ENCODE measurements around the gene PLIN5. TPM values are rescaled to one million over a fixed set of nuclear protein-coding genes. Genes with fewer than 3 reads are reported as not detected.

Gene PLIN5
- total RNA-seq, 1 donor from 2014 or later: not detected

DNA sequence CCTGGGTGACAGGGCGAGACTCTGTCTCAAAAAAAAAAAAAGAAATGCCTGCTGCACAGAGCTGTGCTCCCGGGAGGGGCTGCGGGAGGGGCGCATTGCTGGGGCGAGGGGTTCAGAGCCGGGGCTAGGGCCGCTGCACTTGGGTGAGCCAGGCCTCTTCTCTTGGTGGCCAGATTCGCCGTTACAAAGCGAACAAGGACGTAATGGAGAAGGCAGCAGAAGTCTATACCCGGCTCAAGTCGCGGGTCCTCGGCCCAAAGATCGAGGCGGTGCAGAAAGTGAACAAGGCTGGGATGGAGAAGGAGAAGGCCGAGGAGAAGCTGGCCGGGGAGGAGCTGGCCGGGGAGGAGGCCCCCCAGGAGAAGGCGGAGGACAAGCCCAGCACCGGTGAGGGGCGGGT is 35.7 kb downstream of the PLIN5 start:
- H3K27me3 ChIP-seq (ENCODE audit: control insufficient read depth, insufficient read depth, low read length): no peaks in the 10 kb centered on the region
- TF ChIP-seq, protein P1, sequence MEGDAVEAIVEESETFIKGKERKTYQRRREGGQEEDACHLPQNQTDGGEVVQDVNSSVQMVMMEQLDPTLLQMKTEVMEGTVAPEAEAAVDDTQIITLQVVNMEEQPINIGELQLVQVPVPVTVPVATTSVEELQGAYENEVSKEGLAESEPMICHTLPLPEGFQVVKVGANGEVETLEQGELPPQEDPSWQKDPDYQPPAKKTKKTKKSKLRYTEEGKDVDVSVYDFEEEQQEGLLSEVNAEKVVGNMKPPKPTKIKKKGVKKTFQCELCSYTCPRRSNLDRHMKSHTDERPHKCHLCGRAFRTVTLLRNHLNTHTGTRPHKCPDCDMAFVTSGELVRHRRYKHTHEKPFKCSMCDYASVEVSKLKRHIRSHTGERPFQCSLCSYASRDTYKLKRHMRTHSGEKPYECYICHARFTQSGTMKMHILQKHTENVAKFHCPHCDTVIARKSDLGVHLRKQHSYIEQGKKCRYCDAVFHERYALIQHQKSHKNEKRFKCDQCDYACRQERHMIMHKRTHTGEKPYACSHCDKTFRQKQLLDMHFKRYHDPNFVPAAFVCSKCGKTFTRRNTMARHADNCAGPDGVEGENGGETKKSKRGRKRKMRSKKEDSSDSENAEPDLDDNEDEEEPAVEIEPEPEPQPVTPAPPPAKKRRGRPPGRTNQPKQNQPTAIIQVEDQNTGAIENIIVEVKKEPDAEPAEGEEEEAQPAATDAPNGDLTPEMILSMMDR (IDR thresholded peaks at IDR 0.05; ENCODE audit: insufficient read depth, low read length, poor library complexity, severe bottlenecking): no peak
- H3K36me3 ChIP-seq (ENCODE audit: control insufficient read depth, insufficient read depth, low read length): peaks cover 1% of the 10 kb centered on the region
- no peak for DNase-seq (ENCODE audit: low read depth)
- no peak overlapping the region for H3K4me3 ChIP-seq (ENCODE audit: low read depth, low read length)

DNA sequence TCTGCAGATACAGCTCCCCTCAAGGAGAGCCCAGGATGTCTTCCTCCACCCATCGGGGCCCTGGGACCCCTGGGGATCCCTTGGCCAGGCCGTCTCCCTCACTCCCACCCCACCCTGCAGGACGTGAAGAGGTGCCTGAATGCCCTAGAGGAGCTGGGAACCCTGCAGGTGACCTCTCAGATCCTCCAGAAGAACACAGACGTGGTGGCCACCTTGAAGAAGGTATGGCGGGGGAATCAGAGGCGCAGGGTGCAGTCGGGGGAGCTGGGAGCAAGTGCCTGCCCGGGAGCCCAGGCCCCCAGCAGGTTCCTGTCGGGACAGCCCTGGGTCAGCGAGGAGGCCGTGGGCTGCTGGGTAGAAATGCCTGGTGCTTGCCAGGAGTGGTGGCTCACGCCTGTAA is 36.3 kb downstream of the PLIN5 start:
- Histone ChIP-seq H3K4me3 (ENCODE audit: low read depth, low read length) (no peak overlapping the region), H3K36me3 (ENCODE audit: control insufficient read depth, insufficient read depth, low read length) (peaks cover 1% of the 10 kb centered on the region), H3K27me3 (ENCODE audit: control insufficient read depth, insufficient read depth, low read length) (no peaks in the 10 kb centered on the region)
- no peak for DNase-seq (ENCODE audit: low read depth)
- TF ChIP-seq, protein P1 (IDR thresholded peaks at IDR 0.05; ENCODE audit: insufficient read depth, low read length, poor library complexity, severe bottlenecking): no peak

DNA sequence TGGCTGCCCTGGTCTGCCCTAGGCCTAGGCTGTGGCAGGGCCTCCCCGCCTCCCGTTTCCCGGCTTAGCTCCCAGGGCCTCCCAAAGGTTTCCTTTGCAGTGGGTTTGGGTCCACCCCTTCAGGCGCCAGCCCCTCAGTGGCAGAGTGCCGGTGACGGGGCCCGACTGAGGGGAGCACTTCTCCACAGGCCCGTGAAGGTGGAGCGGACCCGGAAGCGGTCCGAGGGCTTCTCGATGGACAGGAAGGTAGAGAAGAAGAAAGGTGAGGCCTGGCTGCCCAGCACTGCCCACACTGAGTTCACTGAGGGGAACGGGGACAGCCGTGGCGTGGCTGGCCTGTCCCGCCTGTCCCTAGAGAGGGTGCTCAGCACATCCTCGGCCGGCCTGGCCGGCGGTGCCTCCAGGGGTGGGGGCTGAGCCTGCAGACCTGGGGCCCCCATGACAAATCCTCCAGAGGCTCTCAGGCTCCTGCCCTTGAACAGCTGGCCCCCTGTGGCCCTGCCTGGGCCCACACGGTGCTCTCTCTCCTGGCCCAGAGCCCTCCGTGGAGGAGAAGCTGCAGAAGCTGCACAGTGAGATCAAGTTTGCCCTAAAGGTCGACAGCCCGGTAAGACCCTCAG is 37.1 kb downstream of the PLIN5 start:
- no peak for DNase-seq (ENCODE audit: low read depth)
- Histone ChIP-seq H3K4me3 (ENCODE audit: low read depth, low read length) (no peak overlapping the region), H3K27me3 (ENCODE audit: control insufficient read depth, insufficient read depth, low read length) (no peaks in the 10 kb centered on the region), H3K36me3 (ENCODE audit: control insufficient read depth, insufficient read depth, low read length) (peaks cover 1% of the 10 kb centered on the region)
- TF ChIP-seq, protein P1 (IDR thresholded peaks at IDR 0.05; ENCODE audit: insufficient read depth, low read length, poor library complexity, severe bottlenecking): no peak

DNA sequence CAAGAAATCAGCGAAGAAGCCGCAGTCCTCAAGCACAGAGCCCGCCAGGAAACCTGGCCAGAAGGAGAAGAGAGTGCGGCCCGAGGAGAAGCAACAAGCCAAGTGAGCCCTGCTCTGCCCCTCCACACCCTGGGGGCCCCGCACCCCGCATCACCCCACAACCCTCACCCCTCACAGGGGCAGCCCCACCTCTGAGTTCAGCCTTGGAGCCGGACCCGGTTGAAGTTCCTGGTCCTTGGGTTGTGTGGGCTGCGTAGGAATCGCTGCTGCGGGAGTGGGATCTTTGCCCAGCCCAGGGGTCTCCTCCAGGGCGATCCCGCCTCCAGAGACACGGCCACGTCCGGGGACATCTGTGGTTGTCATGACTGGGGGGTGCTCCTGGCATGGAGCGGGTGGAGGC is 38.7 kb downstream of the PLIN5 start:
- no peak for DNase-seq (ENCODE audit: low read depth)
- no peaks in the 10 kb centered on the region for H3K27me3 ChIP-seq (ENCODE audit: control insufficient read depth, insufficient read depth, low read length)
- no peak overlapping the region for H3K4me3 ChIP-seq (ENCODE audit: low read depth, low read length)
- TF ChIP-seq, protein P1 (IDR thresholded peaks at IDR 0.05; ENCODE audit: insufficient read depth, low read length, poor library complexity, severe bottlenecking): no peak
- peaks cover 7% of the 10 kb centered on the region for H3K36me3 ChIP-seq (ENCODE audit: control insufficient read depth, insufficient read depth, low read length)

DNA sequence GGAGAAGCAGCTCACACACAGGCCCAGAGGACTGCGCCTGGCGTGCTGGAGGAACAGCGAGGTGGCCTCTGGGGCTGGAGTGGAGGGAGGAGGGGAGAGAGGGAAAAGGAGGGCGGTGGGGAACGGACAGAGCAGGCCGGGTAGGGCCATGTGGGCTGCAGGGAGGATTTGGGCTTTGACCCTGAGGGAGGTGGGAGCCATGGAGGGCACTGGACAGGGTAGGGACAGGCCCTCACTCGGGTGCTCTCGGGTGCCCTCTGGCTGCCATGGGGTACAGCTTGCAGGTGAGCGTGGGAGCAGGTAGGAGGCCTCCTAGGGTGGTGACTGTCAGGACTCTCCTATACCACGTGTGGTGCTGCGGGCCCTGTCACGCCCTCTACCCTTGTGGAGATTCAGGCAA is 39.6 kb downstream of the PLIN5 start:
- no peaks in the 10 kb centered on the region for H3K27me3 ChIP-seq (ENCODE audit: control insufficient read depth, insufficient read depth, low read length)
- DNase-seq (ENCODE audit: low read depth): no peak
- peaks cover 7% of the 10 kb centered on the region for H3K36me3 ChIP-seq (ENCODE audit: control insufficient read depth, insufficient read depth, low read length)
- TF ChIP-seq, protein P1 (IDR thresholded peaks at IDR 0.05; ENCODE audit: insufficient read depth, low read length, poor library complexity, severe bottlenecking): peak; percentile 35
- H3K4me3 ChIP-seq (ENCODE audit: low read depth, low read length): no peak overlapping the region

DNA sequence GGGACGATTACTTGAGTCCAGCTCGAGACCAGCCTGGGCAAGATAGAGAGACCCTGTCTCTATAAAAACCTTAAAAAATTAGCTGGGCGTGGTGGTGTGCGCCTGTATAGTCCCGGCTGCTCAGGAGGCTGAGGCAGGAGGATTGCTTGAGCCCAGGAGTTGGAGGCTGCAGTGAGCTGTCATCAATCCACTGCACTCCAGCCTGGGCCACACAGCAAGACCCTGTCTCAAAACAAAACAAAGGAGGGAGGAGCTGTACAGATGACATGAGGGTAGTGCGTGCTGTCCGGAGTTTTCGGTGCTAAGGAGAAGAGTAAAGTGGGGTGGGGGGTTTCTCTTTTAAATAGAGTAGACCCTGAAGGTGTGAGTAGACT is 40.3 kb downstream of the PLIN5 start:
- TF ChIP-seq, protein P1 (IDR thresholded peaks at IDR 0.05; ENCODE audit: insufficient read depth, low read length, poor library complexity, severe bottlenecking): no peak
- DNase-seq (ENCODE audit: low read depth): no peak
- H3K4me3 ChIP-seq (ENCODE audit: low read depth, low read length): no peak overlapping the region
- no peaks in the 10 kb centered on the region for H3K27me3 ChIP-seq (ENCODE audit: control insufficient read depth, insufficient read depth, low read length)
- H3K36me3 ChIP-seq (ENCODE audit: control insufficient read depth, insufficient read depth, low read length): peaks cover 8% of the 10 kb centered on the region
